AG04450 (cell line): Measurements from ENCODE around the gene EID2B. TPM values are rescaled to one million over a fixed set of nuclear protein-coding genes. Genes with fewer than 3 reads are reported as not detected.

Source experiments
- CTCF ChIA-PET: fragments of 300-600, 350-600 bp; formaldehyde crosslinking; extraction: SDS; loops from one replicate; lab custom pipeline; 2022; ENCODE audit warnings: antibody characterized with exemption, inconsistent platforms; lab: Charles Lee
- POLR2A ChIA-PET: fragments of 350-600 bp; formaldehyde crosslinking; extraction: SDS; loops from one replicate; lab custom pipeline; 2021; ENCODE audit warnings: antibody characterized with exemption, inconsistent platforms; lab: Yijun Ruan, JAX
- DNase-seq: peaks from one replicate; pipeline ENCODE4 v3.0.0-alpha.2; 2011; ENCODE audit warnings: low read depth, low spot score
- H3K27ac ChIP-seq: one replicate; pipeline ENCODE4 v1.5.1; 2012; ENCODE audit warnings: low read depth, low read length, control low read depth
- H3K27me3 ChIP-seq: one replicate; pipeline ENCODE4 v1.6.0; 2012; ENCODE audit warnings: low read length; ENCODE audit not compliant: control insufficient read depth, insufficient read depth
- H3K4me3 ChIP-seq: 2 replicates; pipeline ENCODE4 v1.5.1; 2011; ENCODE audit warnings: mild to moderate bottlenecking, low read depth, low read length, control low read depth
- H3K9me3 ChIP-seq: 2 replicates; pipeline ENCODE4 v1.5.1; 2012; ENCODE audit warnings: low read length; ENCODE audit not compliant: control insufficient read depth, insufficient read depth
- polyA plus RNA-seq: library from polyadenylated mRNA; depleted of rRNA; stranded (reverse); fragments of >200 nt; gene quantifications from 2 replicates; pipeline ENCODE4 v1.2.3, GENCODE V29; 2011
- TF ChIP-seq, protein P1 (sequence below): IDR thresholded peaks from 2 replicates; pipeline ENCODE4 v1.5.1; 2011; ENCODE audit warnings: low read depth, low read length, control low read depth, inconsistent platforms

EID2B gene
- polyA plus RNA-seq, 1 experiment = 3.1 TPM

- no peak for DNase-seq
- peaks cover 50% of the 10 kb centered on the region for H3K27me3 ChIP-seq
- CTCF ChIA-PET = interaction anchor here (0.6 to 1.4 kb wide), 2 partner anchors 15 to 18 kb away, joined by 4 read pairs; no protein-coding TSS in a partner anchor
Observed at GRCh38 chr19:39516270-39516669, 16.4 kb downstream of the EID2B start.

DNA sequence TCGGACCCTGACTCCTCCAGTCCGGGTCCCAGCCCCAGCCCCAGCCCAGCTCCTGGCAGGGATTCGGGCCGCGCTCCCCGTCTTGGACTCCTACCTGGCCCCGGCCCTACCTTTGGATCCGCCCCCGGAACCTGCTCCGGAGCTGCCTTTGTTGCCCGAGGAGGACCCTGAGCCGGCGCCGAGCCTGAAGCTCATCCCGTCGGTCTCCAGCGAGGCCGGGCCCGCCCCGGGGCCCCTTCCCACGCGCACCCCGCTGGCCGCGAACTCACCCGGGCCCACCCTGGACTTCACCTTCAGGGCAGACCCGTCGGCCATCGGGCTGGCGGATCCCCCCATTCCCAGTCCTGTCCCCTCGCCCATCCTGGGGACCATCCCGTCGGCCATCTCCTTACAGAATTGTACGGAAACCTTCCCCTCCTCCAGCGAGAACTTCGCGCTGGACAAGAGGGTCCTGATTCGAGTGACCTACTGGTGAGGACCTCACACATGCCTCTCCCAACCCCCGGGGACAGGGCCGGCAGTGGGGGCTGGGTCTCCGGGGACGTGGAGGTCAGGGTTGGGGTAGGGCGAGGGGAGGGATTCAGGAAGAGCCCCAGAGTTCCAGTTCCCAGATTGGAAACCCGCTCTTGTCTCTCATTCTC is 17.0 kb downstream of the EID2B start:
- ChIA-PET CTCF (interaction anchor here (0.6 to 1.4 kb wide), 2 partner anchors 16 to 18 kb away, joined by 4 read pairs; no protein-coding TSS in a partner anchor), POLR2A (no interaction called here)
- Histone ChIP-seq H3K4me3 (peak overlapping the region; percentile 13), H3K27me3 (peaks cover 50% of the 10 kb centered on the region), H3K9me3 (no peaks in the 10 kb centered on the region; the same call in 1 of the 2 replicates), H3K27ac (no peak overlapping the region)
- TF ChIP-seq, protein P1, sequence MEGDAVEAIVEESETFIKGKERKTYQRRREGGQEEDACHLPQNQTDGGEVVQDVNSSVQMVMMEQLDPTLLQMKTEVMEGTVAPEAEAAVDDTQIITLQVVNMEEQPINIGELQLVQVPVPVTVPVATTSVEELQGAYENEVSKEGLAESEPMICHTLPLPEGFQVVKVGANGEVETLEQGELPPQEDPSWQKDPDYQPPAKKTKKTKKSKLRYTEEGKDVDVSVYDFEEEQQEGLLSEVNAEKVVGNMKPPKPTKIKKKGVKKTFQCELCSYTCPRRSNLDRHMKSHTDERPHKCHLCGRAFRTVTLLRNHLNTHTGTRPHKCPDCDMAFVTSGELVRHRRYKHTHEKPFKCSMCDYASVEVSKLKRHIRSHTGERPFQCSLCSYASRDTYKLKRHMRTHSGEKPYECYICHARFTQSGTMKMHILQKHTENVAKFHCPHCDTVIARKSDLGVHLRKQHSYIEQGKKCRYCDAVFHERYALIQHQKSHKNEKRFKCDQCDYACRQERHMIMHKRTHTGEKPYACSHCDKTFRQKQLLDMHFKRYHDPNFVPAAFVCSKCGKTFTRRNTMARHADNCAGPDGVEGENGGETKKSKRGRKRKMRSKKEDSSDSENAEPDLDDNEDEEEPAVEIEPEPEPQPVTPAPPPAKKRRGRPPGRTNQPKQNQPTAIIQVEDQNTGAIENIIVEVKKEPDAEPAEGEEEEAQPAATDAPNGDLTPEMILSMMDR = no peak
- no peak for DNase-seq

More at GRCh38 chr19:39516270-39516669, 16.4 kb downstream of the EID2B start:
- H3K27ac ChIP-seq = no peak overlapping the region
- H3K4me3 ChIP-seq = no peak overlapping the region
- TF ChIP-seq, protein P1 = no peak
- H3K9me3 ChIP-seq = no peaks in the 10 kb centered on the region; the same call in 1 of the 2 replicates
- POLR2A ChIA-PET = no interaction called here

GRCh38 chr19:39514840-39515550 is 17.7 kb downstream of the EID2B start, which contains the start of gene SELENOV:
Gene SELENOV, plus strand, starts transcription at chr19:39515139. Its CDS starts 74 bp downstream, at chr19:39515213.
- ChIA-PET CTCF (interaction anchor here (1.4 kb wide), 1 partner anchor 17 kb away, joined by 4 read pairs; no protein-coding TSS in a partner anchor), POLR2A (no interaction called here)
- Histone ChIP-seq H3K27me3 (peaks cover 50% of the 10 kb centered on the region), H3K27ac (no peak within 1 kb of the TSS), H3K4me3 (peak within 1 kb of the TSS; percentile 13), H3K9me3 (no peaks in the 10 kb centered on the region; the same call in 1 of the 2 replicates)
- TF ChIP-seq, protein P1 = no peak
- DNase-seq = no peak

- H3K9me3 ChIP-seq = no peaks in the 10 kb centered on the region; the same call in 1 of the 2 replicates
- TF ChIP-seq, protein P1 = no peak
- CTCF ChIA-PET = interaction anchor here (0.7 to 1.4 kb wide), 2 partner anchors 27 to 551 kb away, joined by 4 read pairs; partner anchors contain the start of gene EID2
Observed at GRCh38 chr19:39512988-39513387, 19.7 kb downstream of the EID2B start.

More at GRCh38 chr19:39512988-39513387, 19.7 kb downstream of the EID2B start:
- Histone ChIP-seq H3K27me3 (peaks cover 48% of the 10 kb centered on the region), H3K4me3 (no peak overlapping the region), H3K27ac (no peak overlapping the region)
- POLR2A ChIA-PET = no interaction called here
- DNase-seq = no peak
